BE2C (cell line): ENCODE measurements around the gene C6orf132.

ENCODE experiments used
- DNase-seq: peaks from one replicate; pipeline ENCODE4 v3.0.0-alpha.2; 2020
- H3K27me3 ChIP-seq: fragments of 250-450 bp; sonication (Bioruptor Pico); 2 replicates; pipeline ENCODE4 v1.5.1; 2020; ENCODE audit warnings: mild to moderate bottlenecking
- H3K36me3 ChIP-seq: fragments of 250-450 bp; sonication (Bioruptor Pico); 2 replicates; pipeline ENCODE4 v1.5.1; 2020; ENCODE audit warnings: mild to moderate bottlenecking
- H3K4me1 ChIP-seq: fragments of 250-450 bp; sonication (Bioruptor Pico); 2 replicates; pipeline ENCODE4 v1.5.1; 2020
- H3K4me3 ChIP-seq: 2 replicates; pipeline ENCODE4 v1.5.1; 2011; ENCODE audit warnings: low read depth, low read length
- H3K9me3 ChIP-seq: fragments of 250-450 bp; sonication (Bioruptor Pico); 2 replicates; pipeline ENCODE4 v1.5.1; 2020
- CTCF ChIP-seq: IDR thresholded peaks from 2 replicates; pipeline ENCODE4 v1.5.1; 2012; ENCODE audit warnings: mild to moderate bottlenecking, low read depth, low read length

Gene C6orf132

GRCh38 chr6:42117843-42118161, 24.6 kb downstream of the C6orf132 start:
- no peaks in the 10 kb centered on the region for H3K27me3 ChIP-seq
- DNase-seq: no peak

GRCh38 chr6:42113936-42114636, 28.3 kb downstream of the C6orf132 start:
- H3K36me3 ChIP-seq: no peaks in the 10 kb centered on the region
- TF ChIP-seq CTCF: no peak
- H3K4me3 ChIP-seq: no peak overlapping the region
- no peaks in the 10 kb centered on the region for H3K9me3 ChIP-seq
- DNase-seq: no peak
- H3K27me3 ChIP-seq: no peaks in the 10 kb centered on the region
- 0 out of 2 replicates have a peak, but pooled peaks cover 2% of the 10 kb centered on the region for H3K4me1 ChIP-seq

More at GRCh38 chr6:42117843-42118161, 24.6 kb downstream of the C6orf132 start:
- Histone ChIP-seq H3K36me3 (no peaks in the 10 kb centered on the region), H3K4me1 (0 out of 2 replicates have a peak, but pooled peaks cover 2% of the 10 kb centered on the region), H3K9me3 (no peaks in the 10 kb centered on the region), H3K4me3 (no peak overlapping the region)
- no peak for TF ChIP-seq CTCF

GRCh38 chr6:42112351-42112750, 30.1 kb downstream of the C6orf132 start:
- Histone ChIP-seq H3K4me1 (no peaks in the 10 kb centered on the region), H3K36me3 (no peaks in the 10 kb centered on the region), H3K27me3 (no peaks in the 10 kb centered on the region), H3K4me3 (no peak overlapping the region), H3K9me3 (no peaks in the 10 kb centered on the region)
- DNase-seq: no peak
- TF ChIP-seq CTCF: no peak

GRCh38 chr6:42110683-42111082, 31.7 kb downstream of the C6orf132 start:
- Histone ChIP-seq H3K36me3 (no peaks in the 10 kb centered on the region), H3K4me3 (no peak overlapping the region), H3K27me3 (no peaks in the 10 kb centered on the region), H3K4me1 (no peaks in the 10 kb centered on the region), H3K9me3 (no peaks in the 10 kb centered on the region)
- TF ChIP-seq CTCF: no peak
- no peak for DNase-seq

GRCh38 chr6:42108071-42108470, 34.3 kb downstream of the C6orf132 start:
- no peak for DNase-seq
- TF ChIP-seq CTCF: no peak
- no peaks in the 10 kb centered on the region for H3K9me3 ChIP-seq
- H3K4me3 ChIP-seq: no peak overlapping the region
- no peaks in the 10 kb centered on the region for H3K27me3 ChIP-seq
- no peaks in the 10 kb centered on the region for H3K36me3 ChIP-seq
- no peaks in the 10 kb centered on the region for H3K4me1 ChIP-seq

GRCh38 chr6:42106112-42107023, 36.1 kb downstream of the C6orf132 start:
- no peaks in the 10 kb centered on the region for H3K9me3 ChIP-seq
- H3K36me3 ChIP-seq: no peaks in the 10 kb centered on the region
- no peak for DNase-seq
- no peak overlapping the region for H3K4me3 ChIP-seq
- no peaks in the 10 kb centered on the region for H3K27me3 ChIP-seq
- no peaks in the 10 kb centered on the region for H3K4me1 ChIP-seq
- TF ChIP-seq CTCF: no peak
